Activated naive CD4-positive, alpha-beta T cell treated with anti-CD3 and anti-CD28 coated beads, Interleukin-2, amount 10 ng/mL, durations not matched to agents 7 days and 5 days (primary cell): ENCODE measurements around the gene NFRKB.

Experiments used
- CTCF ChIA-PET: fragments of 350-600 bp; sonication (Branson Sonifier 250); formaldehyde crosslinking; loops from one replicate; lab custom pipeline; 2021; ENCODE audit warnings: antibody characterized with exemption; lab: Charles Lee
- DNase-seq: peaks from one replicate; pipeline ENCODE4 v3.0.0-alpha.2; 2020
- H3K27ac Mint-ChIP-seq: one replicate; pipeline ENCODE4 v1.8.0; 2021; ENCODE audit warnings: mild to moderate bottlenecking, moderate library complexity, mixed read lengths
- H3K27me3 Mint-ChIP-seq: one replicate; pipeline ENCODE4 v1.8.0; 2021; ENCODE audit warnings: mild to moderate bottlenecking, mixed read lengths
- H3K36me3 Mint-ChIP-seq: one replicate; pipeline ENCODE4 v1.8.0; 2021; ENCODE audit warnings: mixed read lengths
- H3K4me1 Mint-ChIP-seq: one replicate; pipeline ENCODE4 v1.8.0; 2021; ENCODE audit warnings: mixed read lengths
- H3K4me3 Mint-ChIP-seq: one replicate; pipeline ENCODE4 v1.8.0; 2021; ENCODE audit warnings: mild to moderate bottlenecking, moderate library complexity, mixed read lengths
- H3K9me3 Mint-ChIP-seq: one replicate; pipeline ENCODE4 v1.8.0; 2021; ENCODE audit warnings: mixed read lengths

Gene NFRKB

DNA sequence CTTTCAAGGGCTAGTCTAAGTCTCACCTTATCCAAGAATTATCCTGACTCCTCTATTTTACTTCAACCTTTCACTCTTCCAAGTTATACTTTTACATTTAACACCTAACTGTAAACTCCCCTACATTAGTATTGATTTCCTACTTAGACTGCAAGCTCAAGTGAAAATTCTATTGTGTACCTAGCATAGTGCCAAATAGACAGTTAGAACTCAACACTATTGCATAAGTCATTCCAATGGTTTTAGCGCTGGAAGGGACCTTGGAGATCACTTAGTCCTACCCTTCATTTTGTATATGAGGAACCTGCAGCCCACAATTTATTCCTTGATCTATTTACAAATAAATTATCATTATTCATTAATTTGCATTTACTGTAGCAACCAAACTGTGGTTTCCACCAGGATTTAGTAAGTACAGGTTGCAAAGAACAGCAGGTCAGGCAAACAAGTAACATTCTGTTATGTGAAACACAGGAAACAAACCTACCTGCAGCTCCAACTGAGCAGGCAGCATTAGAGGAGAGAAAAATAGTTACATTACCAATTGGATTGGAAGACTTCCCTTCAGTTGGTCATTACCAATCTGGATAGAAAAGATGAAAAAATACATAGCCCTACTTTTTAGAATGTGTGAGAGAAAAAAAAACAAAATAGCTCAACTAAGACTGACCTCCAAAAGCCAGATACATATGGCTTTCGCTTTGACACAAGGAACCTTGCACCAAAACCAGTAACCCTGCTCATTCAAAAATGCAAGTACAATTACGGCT, 33.7 kb upstream of the NFRKB start:
- H3K27me3 Mint-ChIP-seq: no peaks in the 10 kb centered on the region
- H3K27ac Mint-ChIP-seq: no peak overlapping the region
- CTCF ChIA-PET: interaction anchor here (0.6 to 1.4 kb wide), 2 partner anchors 54 to 203 kb away, joined by 3 to 5 read pairs; no protein-coding TSS in a partner anchor
- peaks cover under 1% of the 10 kb centered on the region for H3K4me1 Mint-ChIP-seq
- no peak overlapping the region for H3K4me3 Mint-ChIP-seq
- no peak for DNase-seq
- H3K36me3 Mint-ChIP-seq: peaks cover 33% of the 10 kb centered on the region
- no peaks in the 10 kb centered on the region for H3K9me3 Mint-ChIP-seq

DNA sequence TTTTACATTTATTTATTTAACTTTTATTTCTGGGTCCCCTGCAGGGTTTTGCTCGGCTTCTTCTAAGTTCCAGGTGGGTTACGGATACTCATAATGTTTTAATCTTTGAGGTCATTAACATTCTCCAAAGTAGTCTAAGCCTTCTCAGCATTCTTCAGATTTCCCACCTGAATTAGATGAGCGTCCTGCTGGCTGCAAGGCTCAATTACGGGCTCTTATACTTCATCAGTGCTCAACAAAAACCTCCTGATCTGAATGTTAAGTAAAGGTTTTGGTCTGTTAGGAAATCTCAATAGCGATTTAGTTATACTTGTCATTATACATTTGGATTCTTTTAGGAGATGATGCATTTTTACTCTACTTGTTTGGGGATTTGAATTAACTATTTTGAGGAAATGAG, 27.3 kb upstream of the NFRKB start:
- peak overlapping the region; percentile 74 for H3K27ac Mint-ChIP-seq
- no peaks in the 10 kb centered on the region for H3K27me3 Mint-ChIP-seq
- DNase-seq: no peak
- H3K9me3 Mint-ChIP-seq: no peaks in the 10 kb centered on the region
- CTCF ChIA-PET: interaction anchor here (0.8 to 8.3 kb wide), 8 partner anchors 13 to 215 kb away, joined by 3 to 107 read pairs (median 4); no protein-coding TSS in a partner anchor
- peaks cover 31% of the 10 kb centered on the region for H3K4me1 Mint-ChIP-seq
- peaks cover 19% of the 10 kb centered on the region for H3K36me3 Mint-ChIP-seq
- no peak overlapping the region for H3K4me3 Mint-ChIP-seq

- H3K9me3 Mint-ChIP-seq: no peaks in the 10 kb centered on the region
- H3K36me3 Mint-ChIP-seq: peaks cover 10% of the 10 kb centered on the region
- H3K4me3 Mint-ChIP-seq: no peak overlapping the region
- DNase-seq: no peak
- peaks cover 23% of the 10 kb centered on the region for H3K4me1 Mint-ChIP-seq
- H3K27me3 Mint-ChIP-seq: no peaks in the 10 kb centered on the region
- CTCF ChIA-PET: no interaction called here
- no peak overlapping the region for H3K27ac Mint-ChIP-seq
These were observed 23.0 kb upstream of the NFRKB start for GRCh38 chr11:129918361-129918760.

GRCh38 chr11:129917231-129917630, 21.9 kb upstream of the NFRKB start:
- no peak for DNase-seq
- Mint-ChIP-seq H3K4me3 (no peak overlapping the region), H3K4me1 (peaks cover 12% of the 10 kb centered on the region), H3K27me3 (no peaks in the 10 kb centered on the region), H3K9me3 (no peaks in the 10 kb centered on the region), H3K27ac (no peak overlapping the region), H3K36me3 (peaks cover 10% of the 10 kb centered on the region)
- CTCF ChIA-PET: interaction anchor here (0.8 to 3.2 kb wide), 3 partner anchors 8 to 215 kb away, joined by 3 to 11 read pairs (median 3); no protein-coding TSS in a partner anchor

- Mint-ChIP-seq H3K9me3 (no peaks in the 10 kb centered on the region), H3K4me3 (no peak overlapping the region), H3K4me1 (peaks cover 6% of the 10 kb centered on the region), H3K36me3 (peaks cover 19% of the 10 kb centered on the region), H3K27me3 (no peaks in the 10 kb centered on the region), H3K27ac (no peak overlapping the region)
- no peak for DNase-seq
- CTCF ChIA-PET: interaction anchor here (0.8 kb wide), 1 partner anchor 10 kb away, joined by 3 read pairs; no protein-coding TSS in a partner anchor
These were observed 15.9 kb upstream of the NFRKB start for GRCh38 chr11:129911298-129911697.

DNA sequence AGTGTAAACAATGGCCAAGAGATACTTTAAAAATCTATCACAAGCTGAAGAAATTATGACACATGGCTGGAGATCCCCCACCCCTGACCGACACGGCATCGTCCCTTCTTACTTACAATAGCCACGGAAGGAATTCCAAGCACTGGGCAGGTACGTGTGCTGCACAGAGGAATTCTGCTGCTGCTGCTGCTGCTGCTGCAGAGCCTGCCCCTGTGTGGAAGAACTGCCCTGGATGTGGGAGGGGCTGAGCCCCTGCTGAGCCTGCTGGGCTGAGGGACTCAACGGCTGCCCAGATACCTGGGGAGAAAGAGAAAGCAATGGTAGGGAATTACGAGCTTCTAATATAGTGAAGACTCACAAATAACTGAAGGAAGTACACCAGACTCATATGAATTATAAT, 15.0 kb upstream of the NFRKB start:
- peaks cover 6% of the 10 kb centered on the region for H3K4me1 Mint-ChIP-seq
- H3K36me3 Mint-ChIP-seq: peaks cover 23% of the 10 kb centered on the region
- H3K9me3 Mint-ChIP-seq: no peaks in the 10 kb centered on the region
- H3K27me3 Mint-ChIP-seq: no peaks in the 10 kb centered on the region
- CTCF ChIA-PET: interaction anchor here (1.3 kb wide), 2 partner anchors 11 to 12 kb away, joined by 3 to 5 read pairs; no protein-coding TSS in a partner anchor
- DNase-seq: no peak
- H3K27ac Mint-ChIP-seq: no peak overlapping the region
- H3K4me3 Mint-ChIP-seq: no peak overlapping the region

DNA sequence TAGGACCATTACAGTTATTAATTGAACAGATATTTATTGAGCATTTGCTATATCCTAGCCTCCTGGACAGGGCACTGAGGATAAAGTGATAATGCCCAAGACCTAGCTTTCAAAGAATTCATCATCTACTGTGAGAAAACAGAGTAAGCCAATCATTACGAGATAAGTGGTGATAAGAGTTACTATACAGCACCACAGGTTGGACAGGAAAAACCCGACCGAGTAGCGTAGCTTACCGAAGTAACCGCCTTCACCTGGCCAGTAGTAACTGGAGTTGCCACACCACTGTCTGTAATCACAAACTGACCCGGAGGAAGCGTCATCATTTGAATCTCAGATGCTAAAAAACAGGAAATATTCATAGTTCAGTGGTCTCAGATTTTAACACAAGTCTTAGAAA, 10.0 kb upstream of the NFRKB start:
- CTCF ChIA-PET: interaction anchor here (1.2 kb wide), 1 partner anchor 8 kb away, joined by 4 read pairs; no protein-coding TSS in a partner anchor
- H3K27ac Mint-ChIP-seq: no peak overlapping the region
- no peak overlapping the region for H3K4me3 Mint-ChIP-seq
- no peak for DNase-seq
- H3K4me1 Mint-ChIP-seq: no peaks in the 10 kb centered on the region
- H3K9me3 Mint-ChIP-seq: no peaks in the 10 kb centered on the region
- no peaks in the 10 kb centered on the region for H3K27me3 Mint-ChIP-seq
- peaks cover 29% of the 10 kb centered on the region for H3K36me3 Mint-ChIP-seq

GRCh38 chr11:129896062-129896461, 684 bp upstream of the NFRKB start:
- Mint-ChIP-seq H3K4me1 (peaks cover 36% of the 10 kb centered on the region), H3K36me3 (peaks cover 32% of the 10 kb centered on the region), H3K4me3 (peak overlapping the region; percentile 90), H3K27ac (peak overlapping the region; percentile 75), H3K9me3 (no peaks in the 10 kb centered on the region), H3K27me3 (no peaks in the 10 kb centered on the region)
- no peak for DNase-seq
- CTCF ChIA-PET: interaction anchor here (1.6 kb wide), 1 partner anchor 236 kb away, joined by 5 read pairs; no protein-coding TSS in a partner anchor

DNA sequence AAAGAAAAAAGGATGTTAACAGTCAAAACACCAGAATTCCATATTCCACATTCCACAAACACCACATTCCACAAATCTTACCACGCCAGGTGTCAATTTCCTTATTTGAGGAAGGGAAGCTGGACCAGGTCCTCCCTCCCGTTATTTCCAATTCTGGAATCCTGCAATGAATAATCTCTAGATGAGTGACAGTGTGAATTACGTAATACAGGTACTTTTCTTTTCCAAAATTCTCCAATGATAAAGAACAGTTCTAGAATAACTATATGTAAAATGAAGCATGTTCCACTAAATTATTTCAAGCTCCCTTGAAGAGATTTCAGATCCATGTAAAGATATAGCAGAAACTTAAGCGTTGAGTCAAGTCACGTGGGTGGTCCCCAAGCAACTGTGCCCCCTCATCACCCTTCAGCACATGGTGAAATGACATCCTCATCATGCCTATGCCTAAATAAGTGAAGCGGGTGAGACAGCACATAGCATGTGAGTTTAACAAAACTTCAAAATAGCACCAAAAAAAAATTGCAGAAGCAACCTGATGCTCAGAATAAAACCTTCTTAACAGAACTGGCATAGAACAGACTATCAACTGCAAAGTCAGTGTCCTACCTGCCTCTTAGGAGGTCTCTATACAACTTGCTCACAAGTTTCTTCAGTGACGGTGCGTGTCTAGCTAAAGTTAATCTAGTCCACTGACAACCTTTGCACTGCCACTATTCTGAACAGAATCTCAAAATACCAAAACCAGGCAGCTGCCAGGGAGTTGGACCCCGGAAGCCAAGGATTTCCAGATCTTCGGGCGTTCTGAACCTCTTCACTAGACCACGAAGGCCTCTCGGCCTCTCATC, 876 bp downstream of the NFRKB start:
- peak overlapping the region; percentile 87 for H3K27ac Mint-ChIP-seq
- H3K4me1 Mint-ChIP-seq: peaks cover 43% of the 10 kb centered on the region
- DNase-seq: no peak
- H3K9me3 Mint-ChIP-seq: no peaks in the 10 kb centered on the region
- peaks cover 38% of the 10 kb centered on the region for H3K36me3 Mint-ChIP-seq
- H3K27me3 Mint-ChIP-seq: no peaks in the 10 kb centered on the region
- H3K4me3 Mint-ChIP-seq: peak overlapping the region; percentile 90
- CTCF ChIA-PET: interaction anchor here (1.0 to 1.6 kb wide), 2 partner anchors 32 to 238 kb away, joined by 3 to 5 read pairs; no protein-coding TSS in a partner anchor

- H3K4me1 Mint-ChIP-seq: peaks cover 42% of the 10 kb centered on the region
- peaks cover 77% of the 10 kb centered on the region for H3K36me3 Mint-ChIP-seq
- H3K27me3 Mint-ChIP-seq: no peaks in the 10 kb centered on the region
- no peaks in the 10 kb centered on the region for H3K9me3 Mint-ChIP-seq
- no peak overlapping the region for H3K4me3 Mint-ChIP-seq
- DNase-seq: peak; percentile 61
- CTCF ChIA-PET: interaction anchor here (1.0 to 1.2 kb wide), 2 partner anchors 35 to 244 kb away, joined by 3 to 4 read pairs; no protein-coding TSS in a partner anchor
- peak overlapping the region; percentile 81 for H3K27ac Mint-ChIP-seq
These were observed 6.9 kb downstream of the NFRKB start for GRCh38 chr11:129888451-129888850.

GRCh38 chr11:129885381-129885780, 10.0 kb downstream of the NFRKB start:
- CTCF ChIA-PET: interaction anchor here (0.6 to 1.1 kb wide), 2 partner anchors 38 to 39 kb away, joined by 3 read pairs; no protein-coding TSS in a partner anchor
- no peaks in the 10 kb centered on the region for H3K27me3 Mint-ChIP-seq
- no peak overlapping the region for H3K27ac Mint-ChIP-seq
- no peak overlapping the region for H3K4me3 Mint-ChIP-seq
- no peaks in the 10 kb centered on the region for H3K9me3 Mint-ChIP-seq
- no peak for DNase-seq
- peaks cover 84% of the 10 kb centered on the region for H3K36me3 Mint-ChIP-seq
- H3K4me1 Mint-ChIP-seq: peaks cover 28% of the 10 kb centered on the region

DNA sequence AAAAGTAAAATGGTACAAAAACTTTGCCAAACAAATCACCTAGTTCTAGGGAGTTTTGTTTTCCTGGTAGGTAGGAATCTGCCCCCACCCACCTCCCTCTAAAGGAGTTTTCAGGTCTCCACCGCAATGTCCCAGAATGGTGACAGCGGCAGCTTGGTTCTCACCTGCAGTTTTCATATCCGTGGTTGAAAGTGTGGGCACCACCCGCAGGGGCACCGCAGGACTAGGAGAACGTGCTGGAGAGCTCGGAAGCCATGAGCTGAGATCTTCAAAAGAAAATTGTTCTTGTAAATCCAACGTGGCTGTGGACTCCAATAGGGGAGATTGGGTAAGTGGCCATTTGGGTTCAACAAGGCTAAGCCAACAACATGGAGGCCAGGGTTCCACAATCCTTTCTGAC, 10.8 kb downstream of the NFRKB start:
- H3K27ac Mint-ChIP-seq: no peak overlapping the region
- DNase-seq: no peak
- H3K9me3 Mint-ChIP-seq: no peaks in the 10 kb centered on the region
- peaks cover 22% of the 10 kb centered on the region for H3K4me1 Mint-ChIP-seq
- CTCF ChIA-PET: interaction anchor here (0.8 to 2.2 kb wide), 3 partner anchors 38 to 249 kb away, joined by 3 to 6 read pairs (median 3); no protein-coding TSS in a partner anchor
- H3K27me3 Mint-ChIP-seq: no peaks in the 10 kb centered on the region
- H3K36me3 Mint-ChIP-seq: peaks cover 82% of the 10 kb centered on the region
- no peak overlapping the region for H3K4me3 Mint-ChIP-seq

- DNase-seq: peak; percentile 68
- H3K36me3 Mint-ChIP-seq: peaks cover 84% of the 10 kb centered on the region
- no peaks in the 10 kb centered on the region for H3K27me3 Mint-ChIP-seq
- no peak overlapping the region for H3K4me3 Mint-ChIP-seq
- CTCF ChIA-PET: interaction anchor here (0.7 to 1.8 kb wide), 11 partner anchors 9 to 254 kb away, joined by 3 to 27 read pairs (median 3); no protein-coding TSS in a partner anchor
- H3K9me3 Mint-ChIP-seq: no peaks in the 10 kb centered on the region
- H3K4me1 Mint-ChIP-seq: no peaks in the 10 kb centered on the region
- H3K27ac Mint-ChIP-seq: no peak overlapping the region
These were observed 13.7 kb downstream of the NFRKB start for GRCh38 chr11:129881570-129882170.
